ENCODE measurements around the gene CGRRF1.
A peak's percentile ranks its signal among the peaks of the same experiment; 100 is the strongest.

The CGRRF1 gene

DNA sequence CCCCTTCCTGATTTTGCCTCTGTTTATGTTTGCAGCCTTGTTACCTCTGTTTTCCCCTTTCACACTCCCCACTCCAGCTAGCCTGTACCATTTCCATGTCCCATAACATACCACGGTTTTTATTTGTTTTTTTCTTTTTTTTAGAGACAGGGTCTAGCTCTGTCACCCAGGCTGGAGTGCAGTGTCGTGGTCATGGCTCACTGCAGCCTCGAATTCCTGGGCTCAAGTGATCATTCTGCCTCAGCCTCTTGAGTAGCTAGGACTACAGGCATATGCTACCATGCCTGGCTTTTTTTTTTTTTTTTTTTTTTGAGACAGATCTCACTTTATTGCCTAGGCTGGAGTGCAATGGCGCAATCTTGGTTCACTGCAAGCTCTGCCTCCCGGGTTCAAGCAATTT is 38.8 kb downstream of the CGRRF1 start:
- no peak for DNase-seq (ENCODE audit: low read depth in 2 of 2)

DNA sequence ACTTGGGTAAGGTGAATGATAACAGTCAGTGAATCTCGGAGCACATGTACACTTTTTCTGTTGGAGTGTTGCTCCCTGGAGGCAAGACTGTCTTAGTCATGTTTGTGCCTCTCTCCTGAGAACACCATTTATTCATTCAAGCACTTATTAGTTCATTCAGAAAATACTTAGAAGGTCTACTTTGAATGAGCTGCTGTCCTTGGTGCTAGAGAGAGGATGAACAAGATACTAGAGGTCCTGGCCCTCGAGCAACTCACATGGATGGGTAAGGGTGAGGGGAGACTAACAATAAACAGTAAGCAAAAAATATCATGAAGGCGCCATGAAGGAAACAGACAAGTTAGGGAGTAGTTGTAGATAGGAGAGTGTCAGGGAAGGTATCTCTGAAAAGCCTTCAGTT is 40.2 kb downstream of the CGRRF1 start:
- DNase-seq (ENCODE audit: low read depth in 2 of 2) = no peak

DNA sequence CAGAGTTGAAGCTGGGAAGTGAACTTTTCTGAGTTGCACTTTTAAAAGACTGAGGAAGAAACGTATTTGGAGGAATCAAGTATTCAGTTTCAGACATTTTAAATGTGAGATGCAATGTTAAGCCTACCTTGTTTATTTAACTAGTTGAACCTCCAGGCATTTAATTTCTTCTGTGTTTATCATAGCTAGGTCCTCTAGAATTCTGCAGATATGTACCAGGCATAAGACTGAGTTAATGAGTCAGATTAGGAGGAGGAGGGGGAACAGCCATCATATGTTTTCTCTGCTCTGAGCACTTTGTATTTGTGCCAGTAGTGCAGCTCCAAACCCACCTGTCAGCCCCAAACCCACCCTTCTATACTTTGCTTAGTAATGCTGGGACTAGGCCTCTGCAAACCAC is 40.8 kb downstream of the CGRRF1 start:
- DNase-seq (ENCODE audit: low read depth in 2 of 2) = no peak

DNA sequence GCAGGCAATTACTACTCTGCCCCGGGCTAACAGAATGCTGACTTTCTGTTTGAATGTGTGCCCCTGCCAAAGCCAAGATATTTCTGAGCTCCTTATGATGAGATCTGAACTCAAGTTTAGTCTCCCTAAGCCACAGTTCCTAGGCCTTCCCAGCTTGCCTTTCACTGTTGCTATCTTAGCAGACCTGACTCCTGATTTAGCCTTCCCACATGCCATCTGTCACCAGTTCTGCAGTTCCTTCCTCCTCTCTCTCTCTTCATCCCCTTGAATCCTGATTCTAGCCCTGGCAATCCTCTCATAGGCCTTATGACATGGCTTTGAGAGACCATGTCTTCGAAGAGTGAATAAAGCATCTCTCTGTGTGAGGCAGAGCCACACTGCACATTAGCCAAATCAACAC is 44.7 kb downstream of the CGRRF1 start:
- no peak for DNase-seq (ENCODE audit: low read depth in 2 of 2)

DNA sequence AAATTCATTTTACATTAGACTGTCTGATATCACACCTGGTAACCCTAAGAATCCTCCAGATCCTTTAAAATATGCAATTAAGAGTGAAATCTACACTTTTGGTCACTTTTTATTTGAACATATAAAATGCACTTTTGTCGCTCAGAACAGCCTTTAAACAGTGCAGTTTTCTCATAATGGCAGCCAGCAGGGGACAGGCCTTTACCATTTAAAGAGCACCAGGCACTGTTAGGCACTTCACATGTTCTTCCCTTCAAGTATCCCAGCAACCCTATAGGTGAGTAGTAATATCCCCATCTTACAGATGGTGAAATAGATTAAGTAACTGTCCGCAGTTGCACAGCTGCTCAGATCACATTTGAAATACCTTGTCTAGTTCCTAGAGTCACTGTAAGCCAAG is 45.9 kb downstream of the CGRRF1 start:
- DNase-seq (ENCODE audit: low read depth in 2 of 2) = no peak

DNA sequence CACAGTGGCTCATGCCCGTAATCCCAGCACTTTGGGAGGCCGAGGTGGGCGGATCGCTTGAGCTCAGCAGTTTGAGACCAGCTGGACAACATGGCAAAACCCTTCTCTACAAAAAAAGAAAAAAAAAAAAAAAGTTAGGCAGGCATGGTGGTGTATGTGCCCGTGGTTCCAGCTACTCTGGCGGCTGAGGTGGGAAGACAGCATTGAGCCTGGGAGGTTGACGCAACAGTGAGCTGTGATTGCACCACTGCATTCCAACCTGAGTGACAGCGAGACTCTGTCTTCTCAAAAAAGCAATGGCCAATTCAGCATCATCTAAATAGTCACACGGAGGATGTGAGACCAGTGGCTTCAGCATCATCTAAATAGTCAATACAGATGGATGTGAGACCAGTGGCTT is 46.8 kb downstream of the CGRRF1 start:
- no peak for DNase-seq (ENCODE audit: low read depth in 2 of 2)

DNA sequence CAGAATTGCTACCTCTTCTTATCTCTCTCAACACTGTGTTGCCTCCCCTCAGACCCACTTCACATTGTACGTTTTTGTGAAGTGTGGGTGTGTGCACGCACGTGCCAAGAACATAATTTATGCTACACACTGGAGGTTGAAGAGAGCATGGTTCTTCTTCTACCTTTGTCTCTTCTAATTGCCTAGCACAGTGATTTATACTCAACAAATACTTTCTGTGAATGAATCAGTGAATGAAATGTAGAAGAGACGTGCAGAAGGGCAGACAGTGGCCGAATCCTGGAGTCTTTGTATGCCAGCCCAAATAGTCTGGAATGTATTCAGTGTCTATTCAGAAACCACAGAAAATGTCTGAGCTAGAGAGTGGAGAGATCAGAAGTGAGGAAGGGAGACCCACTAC is 52.6 kb downstream of the CGRRF1 start:
- no peak for DNase-seq (ENCODE audit: low read depth in 2 of 2)

DNA sequence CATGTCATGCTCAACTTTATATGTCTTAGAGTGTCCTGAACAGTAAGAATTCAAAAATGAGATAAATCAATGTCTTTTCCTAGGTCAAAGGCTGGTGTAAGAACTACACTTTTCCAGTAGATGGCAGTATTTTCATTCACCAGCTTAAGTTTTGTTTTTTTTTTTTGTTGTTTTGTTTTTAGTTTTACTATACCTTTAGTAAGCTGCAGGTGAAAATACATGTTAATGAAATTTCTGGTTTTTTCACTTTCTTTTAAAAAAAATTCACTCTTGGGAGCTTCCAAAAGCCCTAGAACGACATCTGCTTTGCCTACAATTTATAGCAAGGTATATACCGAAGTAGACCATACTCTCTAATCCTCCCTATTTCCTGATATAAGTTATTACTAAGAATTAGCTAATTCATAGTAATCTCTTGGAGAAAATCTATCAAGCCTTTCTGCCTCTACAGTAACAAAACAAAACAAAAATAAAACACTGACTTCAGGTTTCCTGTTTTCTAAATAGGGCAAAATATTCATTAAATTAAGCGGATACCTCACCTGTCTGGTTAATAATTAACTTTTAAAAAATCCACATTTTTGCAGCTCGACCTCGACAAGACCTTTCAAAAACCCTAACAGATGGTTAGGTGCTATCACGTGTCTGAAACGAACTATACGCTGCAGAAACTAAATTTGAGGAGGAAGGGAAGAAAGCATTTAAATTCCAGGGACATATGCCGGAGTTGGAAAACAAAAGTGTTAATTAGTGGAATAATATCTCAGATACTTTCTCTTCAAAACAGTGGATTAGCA is 54.6 kb downstream of the CGRRF1 start:
- DNase-seq (ENCODE audit: low read depth in 2 of 2) = no peak

DNA sequence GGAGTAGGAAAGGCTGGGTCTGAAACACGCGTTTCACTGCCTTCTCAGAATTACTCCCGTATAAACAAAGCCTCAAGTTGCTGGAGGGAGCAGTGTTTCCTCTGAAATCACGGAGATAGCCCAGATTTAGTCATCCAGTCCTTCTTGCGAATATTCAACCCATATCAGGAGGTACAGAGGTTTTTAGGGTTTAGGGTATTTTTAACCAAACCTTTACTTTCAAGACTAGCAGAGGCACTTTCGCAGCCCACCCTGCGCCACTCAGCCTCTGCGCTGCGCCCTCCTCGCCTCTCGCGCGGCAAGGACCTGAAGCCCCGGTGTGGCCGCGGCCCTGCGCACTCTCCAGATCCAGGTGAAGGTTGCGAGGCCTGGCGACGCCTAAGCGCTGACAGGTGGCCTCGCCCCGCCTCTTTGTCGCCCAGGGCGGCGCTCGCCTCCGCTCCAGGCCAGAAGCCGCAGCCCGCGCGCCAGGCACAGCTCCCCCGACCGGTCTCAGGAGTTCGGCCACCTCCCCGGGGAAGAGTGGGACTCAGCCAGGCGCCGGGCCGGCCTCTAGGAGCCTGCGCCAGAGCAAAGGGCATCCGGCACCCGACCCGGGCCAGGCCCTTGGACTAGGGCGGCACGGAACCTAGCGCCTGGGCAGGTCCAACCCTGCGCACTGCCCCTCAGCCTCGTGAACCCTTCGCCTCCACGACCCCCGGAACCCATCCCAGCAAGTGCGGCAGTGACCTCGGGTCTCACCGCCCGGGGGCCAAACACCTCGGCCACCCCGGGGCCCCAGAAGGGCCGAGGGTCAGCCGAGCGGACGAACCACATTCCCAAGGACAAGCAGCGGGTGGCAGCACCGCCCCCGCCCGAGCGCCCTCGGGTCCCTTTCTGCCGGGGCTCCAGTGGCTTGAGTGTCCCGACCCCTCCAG is 55.4 kb downstream of the CGRRF1 start:
- peak in 1 of 2 donors; percentile 27 for DNase-seq (ENCODE audit: low read depth in 2 of 2)

DNA sequence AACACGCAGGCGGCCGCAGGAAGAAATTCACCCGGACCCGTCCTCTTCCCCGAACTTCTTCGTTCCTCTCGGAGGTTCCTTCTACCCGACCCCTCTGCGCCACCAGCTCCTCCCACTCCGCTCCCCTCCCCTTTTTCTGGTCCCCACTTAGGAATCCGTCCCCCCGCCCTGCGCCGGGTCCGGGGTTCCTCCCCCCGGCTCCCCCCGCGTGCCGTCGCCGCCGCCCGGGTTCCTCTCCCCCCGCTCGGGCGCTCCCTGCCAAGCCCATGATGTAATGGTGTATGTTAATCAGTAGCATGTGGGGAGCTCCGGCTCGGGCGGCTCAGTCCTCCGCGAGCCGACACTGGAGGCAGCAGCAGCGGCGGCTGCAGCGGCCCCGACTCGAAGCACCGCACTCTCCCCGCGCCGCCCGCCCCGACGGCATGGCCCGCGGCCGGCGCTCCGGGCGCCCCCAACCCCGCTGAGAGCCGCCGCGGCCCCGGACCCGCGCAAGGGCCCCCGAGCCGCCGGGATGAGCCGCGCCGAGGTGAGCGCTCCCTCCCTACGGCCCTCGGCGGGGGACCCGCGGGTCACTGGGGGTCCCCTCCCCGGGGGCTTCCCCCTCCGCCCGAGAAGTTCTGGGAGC is 56.2 kb downstream of the CGRRF1 start:
- DNase-seq (ENCODE audit: low read depth in 2 of 2) = peak; percentile 53 to 68

DNA sequence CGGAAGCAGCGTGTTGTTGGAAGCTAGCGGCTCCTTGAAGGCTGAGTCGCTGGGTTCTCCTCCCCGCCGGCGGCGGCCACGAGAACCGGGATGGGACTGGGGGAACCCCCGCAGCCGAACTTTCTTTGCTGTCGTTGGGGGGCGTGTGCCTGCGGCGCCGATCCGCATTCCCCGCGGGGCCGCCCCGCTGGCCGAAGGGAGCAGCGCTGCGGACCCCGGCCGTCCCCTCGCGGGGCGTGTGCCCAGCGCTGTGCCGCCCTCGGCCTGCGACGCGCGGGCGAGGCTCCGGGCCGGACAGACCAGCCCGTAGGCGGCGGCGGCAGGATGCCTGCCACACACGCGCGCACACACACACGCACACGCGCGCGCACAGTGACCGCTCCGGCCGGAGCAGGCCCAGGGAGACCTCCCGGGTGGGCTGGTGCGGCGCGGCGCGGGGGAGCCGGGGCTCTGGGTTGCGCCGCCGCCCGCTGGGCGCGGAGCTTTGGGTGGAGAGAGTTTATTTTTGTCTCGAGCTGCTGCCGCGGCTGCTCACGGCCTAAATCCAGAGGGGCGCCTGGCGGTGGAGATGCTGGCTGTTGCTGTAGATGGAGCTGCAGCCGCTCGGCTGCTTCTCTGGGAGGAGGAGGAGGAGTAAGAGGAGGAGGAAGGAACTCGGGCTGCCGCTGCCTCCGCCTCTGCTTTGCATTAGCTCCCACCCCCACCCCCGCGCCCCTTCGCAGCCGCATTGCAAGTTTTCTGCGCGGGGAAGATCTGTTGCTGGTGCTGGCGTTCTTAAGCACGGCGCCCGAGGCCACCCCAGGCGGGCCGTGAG is 56.9 kb downstream of the CGRRF1 start, which contains the start of gene SAMD4A:
Gene SAMD4A (plus strand): TSS at position 719 of the 814 bp plus-strand sequence. CDS start 789 bp downstream, outside the sequence.
- DNase-seq (ENCODE audit: low read depth in 2 of 2) = peak in 1 of 2 donors; percentile 25

DNA sequence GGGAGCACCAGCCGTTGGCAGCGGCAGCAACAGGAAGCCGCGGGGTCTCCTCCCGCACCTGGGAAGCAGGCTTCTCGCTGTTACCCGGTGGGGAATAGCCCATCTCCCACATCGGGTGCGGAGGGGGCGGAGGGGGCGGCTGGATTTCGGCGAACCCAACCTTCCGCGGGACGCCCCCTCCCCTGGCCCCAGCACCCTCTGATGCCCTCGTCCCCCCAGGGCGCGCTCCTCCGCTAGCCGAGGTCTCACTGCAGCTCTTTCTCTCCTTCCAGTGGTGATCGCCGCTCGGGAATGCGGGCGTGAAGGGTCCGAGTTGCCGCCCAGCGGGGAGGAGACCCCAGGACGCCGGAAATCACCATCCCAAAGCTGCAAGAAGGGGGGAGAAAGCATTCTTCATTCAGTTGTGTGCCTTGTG is 57.5 kb downstream of the CGRRF1 start:
- DNase-seq (ENCODE audit: low read depth in 2 of 2) = no peak

DNA sequence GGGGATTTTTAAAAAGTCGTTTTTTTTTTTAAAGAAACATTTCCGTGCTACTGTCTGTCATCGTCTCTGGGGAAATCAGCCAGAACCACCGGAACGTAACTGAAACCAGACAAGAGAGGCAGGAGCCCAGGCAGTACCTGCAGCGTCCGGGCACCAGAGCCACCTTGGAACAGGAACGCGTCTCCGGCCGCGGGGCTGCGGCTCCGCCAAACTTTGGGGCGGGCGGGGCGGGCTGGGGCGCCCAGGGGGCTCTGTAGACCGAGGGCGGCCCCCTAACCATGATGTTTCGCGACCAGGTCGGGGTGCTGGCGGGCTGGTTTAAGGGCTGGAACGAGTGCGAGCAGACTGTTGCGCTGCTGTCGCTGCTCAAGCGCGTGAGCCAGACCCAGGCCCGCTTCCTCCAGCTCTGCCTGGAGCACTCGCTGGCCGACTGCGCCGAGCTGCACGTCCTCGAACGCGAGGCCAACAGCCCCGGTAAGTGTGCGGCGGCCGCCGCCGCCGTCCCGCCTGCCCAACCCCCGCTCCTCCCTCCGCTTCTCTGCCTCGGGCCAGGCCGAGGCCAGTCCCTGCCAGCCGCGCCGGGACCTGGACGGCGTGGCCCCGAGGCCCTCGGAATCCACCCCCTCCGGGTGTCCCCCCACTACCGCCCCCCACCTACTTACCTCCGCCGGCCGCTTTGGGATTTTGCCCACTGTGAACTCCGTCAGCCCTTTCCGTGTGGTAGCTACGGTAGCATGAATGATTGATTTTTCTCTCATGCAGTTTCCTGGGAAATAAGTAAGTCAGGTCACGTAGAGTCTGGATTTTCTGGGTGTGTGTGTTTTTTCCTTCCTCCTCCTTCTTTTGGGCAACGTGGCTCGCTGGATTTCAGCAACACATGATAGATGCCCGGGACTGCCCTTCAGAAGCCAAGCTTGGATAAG is 58.2 kb downstream of the CGRRF1 start:
- DNase-seq (ENCODE audit: low read depth in 2 of 2) = no peak

DNA sequence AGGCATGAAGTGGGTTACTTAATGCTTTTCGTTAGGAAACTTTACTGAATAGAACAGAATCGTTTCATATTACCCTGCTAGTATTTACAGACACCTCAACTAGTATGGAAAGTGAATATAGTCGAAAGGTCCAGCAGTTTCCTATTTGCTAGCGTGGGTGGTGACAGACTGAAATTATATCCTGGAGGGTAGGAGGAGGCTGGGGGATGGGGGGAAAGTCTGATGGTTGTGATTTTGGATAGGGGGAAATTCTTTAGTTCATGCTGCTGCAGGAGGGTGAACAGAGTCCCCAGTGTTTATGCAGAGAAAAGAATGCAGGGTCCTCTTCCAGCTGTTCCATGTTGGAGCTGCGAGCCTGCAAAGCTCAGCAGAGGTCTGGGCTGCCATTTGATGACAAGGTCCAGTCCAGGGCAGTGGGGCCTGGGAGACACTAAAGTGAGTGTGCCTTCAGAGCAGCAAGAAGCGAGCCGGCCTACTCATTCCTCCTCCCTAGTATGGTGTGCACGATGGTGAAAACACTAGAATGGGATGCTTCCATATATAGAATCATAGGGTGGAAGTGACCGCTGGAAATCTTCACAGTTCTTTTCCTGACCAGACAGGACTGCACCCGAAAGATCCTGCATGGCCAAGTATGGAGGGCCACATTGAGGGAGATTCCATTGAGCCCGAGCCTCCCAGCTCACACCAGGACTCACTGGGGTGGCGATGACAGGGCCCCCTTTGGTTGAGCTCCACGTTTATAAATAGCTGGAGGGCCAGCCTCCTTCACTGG is 59.3 kb downstream of the CGRRF1 start:
- no peak for DNase-seq (ENCODE audit: low read depth in 2 of 2)

DNA sequence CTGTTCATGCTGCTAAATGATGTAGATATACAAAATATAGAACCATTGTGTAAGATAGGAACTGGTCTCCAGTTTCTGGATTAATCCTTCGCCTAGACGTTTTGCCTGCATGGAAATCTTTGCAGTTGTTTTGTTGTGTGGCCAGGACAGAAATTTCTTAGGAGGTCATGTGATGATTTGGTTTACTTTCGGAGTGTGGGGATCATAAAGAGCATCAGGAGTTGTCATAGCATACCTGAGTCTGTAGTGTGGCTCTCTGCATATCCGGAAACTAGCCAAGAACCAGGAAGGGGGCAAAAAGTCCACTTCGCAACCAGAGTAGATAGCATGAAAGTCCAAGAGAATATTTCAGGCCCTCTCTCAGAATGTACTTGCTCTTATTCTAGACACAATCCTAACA is 60.3 kb downstream of the CGRRF1 start:
- DNase-seq (ENCODE audit: low read depth in 2 of 2) = no peak

DNA sequence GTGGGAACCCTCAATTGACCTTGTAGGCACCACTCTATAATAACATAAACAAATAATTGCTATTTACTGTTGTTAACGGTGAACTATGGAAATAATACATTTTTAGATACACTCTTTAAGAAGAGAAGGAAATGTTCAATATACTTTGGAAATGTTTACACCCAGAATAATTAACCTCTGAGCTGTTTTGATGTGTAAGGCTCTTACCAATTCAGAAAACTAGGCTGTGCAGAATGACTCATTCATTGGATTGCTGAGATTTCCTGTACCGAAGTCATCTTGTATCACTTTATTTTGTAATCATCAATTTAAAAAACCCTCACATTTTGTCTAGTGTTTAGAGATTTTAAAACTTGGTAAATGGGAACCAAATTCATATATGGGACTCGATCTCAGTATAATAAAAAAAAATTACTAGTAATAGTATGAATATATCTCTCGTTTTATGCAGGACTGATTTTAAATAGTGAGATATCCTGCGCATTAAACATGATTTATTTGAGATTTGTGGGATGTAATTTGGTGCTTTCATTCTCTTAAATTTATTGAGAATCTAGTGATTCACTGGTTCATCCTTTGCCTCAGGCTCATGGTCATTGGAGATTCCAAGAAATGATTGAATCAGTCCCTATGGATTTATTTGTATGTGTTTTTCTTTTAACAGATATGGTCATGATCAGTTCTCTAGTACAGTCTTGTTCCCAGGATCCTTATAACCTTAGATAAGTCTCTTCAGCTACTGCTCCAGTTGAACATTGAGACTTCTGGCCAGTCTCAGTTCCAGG is 61.1 kb downstream of the CGRRF1 start:
- no peak for DNase-seq (ENCODE audit: low read depth in 2 of 2)

DNA sequence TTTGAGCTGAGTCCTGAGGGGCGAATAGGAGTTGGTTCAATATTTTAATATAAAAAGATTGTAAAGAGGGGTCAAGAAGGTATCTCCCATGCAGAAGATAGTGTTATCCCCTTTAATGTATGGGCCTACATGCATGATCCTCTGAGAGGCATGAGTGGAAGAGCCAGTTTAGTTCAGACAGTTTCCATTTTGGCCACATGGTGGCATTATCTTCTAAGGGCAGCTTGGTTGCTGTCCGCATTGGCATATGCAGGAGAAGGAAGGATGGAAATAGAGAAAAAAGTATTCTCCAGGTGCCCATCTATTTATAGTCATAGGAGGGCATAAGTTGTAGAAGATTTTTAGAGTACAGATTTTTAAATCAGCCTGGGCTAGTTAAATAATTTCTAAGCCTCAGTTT is 62.6 kb downstream of the CGRRF1 start:
- no peak for DNase-seq (ENCODE audit: low read depth in 2 of 2)

DNA sequence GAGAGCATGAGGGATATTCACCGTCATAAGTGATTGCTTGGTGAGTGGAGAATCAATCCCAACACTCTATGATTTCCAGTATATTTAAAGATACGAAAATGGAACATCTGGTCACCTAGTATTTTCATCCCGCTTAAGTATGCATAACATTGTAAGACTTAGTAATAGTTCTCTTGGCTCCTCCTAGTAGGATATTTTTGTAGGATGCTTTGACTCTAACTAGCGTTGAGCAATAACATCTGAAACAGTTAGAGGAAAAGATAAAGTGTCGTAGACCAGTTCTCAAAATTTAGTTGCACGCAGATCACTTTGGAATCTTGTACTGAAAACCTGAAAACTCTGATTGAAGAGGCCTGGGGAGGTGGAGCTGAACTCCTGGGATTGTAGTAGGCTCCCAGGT is 64.8 kb downstream of the CGRRF1 start:
- DNase-seq (ENCODE audit: low read depth in 2 of 2) = no peak

DNA sequence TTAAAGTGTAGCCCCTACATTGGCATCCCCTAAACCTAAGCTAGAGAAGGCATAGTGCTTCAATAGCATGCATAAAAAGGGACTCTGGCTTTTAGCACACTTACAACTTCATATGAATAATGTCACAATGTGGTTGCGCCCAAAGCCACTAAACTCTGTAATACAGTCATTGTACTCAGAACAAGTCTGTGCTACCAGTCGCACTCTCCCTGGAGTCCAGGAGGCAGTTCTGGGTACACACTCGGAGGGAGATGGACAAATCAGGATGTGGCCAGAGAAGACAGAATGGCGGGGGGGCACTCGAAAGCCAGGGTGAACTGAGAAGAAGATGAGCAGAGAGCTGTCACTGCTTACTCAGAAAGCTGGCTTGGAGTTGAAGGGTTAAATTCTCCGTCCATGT is 67.8 kb downstream of the CGRRF1 start:
- no peak for DNase-seq (ENCODE audit: low read depth in 2 of 2)

Measured in stimulated activated CD4-positive, alpha-beta T cell treated with anti-CD3 and anti-CD28 coated beads, Interleukin-1b, Interleukin-23, amount 100 ng/mL, for 1 hour (primary cell).